Testis (tissue), 2 donors: ENCODE measurements around the gene ATP6V1G2.

Experiments used
- POLR2A ChIP-seq: fragments of 450-650 bp; IDR thresholded peaks from one replicate; pipeline ENCODE4 v1.6.1; 2017; ENCODE audit warnings: antibody characterized with exemption, mild to moderate bottlenecking, moderate library complexity
- TF ChIP-seq, protein P1 (sequence below), 3 experiments: fragments of 450-650 bp in 2 of 3; fragments of 200-600 bp in 1 of 3; sonication (generic) in 1 of 3; IDR thresholded peaks; one replicate each; pipeline ENCODE4 v1.5.1; 2016 to 2019; ENCODE audit warnings: antibody characterized with exemption in 3 of 3, mild to moderate bottlenecking in 2 of 3, moderate library complexity in 1 of 3

DNA sequence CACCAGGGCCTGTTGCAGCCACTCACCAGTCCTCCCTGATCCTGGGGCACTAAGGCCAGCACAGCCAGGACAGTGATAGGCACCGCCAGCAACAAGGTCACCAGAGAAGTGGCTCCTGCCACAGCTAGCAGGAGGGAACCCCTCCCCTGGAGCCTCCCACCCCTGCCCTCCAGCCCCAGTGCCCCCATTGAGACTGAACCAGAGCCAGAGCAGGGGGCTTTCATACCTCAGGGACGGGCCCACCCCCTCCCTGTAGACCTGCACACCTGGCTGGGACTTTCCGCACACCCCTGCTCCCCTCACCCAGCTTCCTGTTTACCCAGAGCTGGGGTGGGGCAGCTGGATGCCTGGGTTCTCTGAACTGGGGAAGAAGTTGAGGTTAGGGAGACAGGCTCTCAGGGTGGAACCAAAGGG is 35.8 kb upstream of the ATP6V1G2 start, which contains the start of gene LTB:
- TF ChIP-seq, protein P1, sequence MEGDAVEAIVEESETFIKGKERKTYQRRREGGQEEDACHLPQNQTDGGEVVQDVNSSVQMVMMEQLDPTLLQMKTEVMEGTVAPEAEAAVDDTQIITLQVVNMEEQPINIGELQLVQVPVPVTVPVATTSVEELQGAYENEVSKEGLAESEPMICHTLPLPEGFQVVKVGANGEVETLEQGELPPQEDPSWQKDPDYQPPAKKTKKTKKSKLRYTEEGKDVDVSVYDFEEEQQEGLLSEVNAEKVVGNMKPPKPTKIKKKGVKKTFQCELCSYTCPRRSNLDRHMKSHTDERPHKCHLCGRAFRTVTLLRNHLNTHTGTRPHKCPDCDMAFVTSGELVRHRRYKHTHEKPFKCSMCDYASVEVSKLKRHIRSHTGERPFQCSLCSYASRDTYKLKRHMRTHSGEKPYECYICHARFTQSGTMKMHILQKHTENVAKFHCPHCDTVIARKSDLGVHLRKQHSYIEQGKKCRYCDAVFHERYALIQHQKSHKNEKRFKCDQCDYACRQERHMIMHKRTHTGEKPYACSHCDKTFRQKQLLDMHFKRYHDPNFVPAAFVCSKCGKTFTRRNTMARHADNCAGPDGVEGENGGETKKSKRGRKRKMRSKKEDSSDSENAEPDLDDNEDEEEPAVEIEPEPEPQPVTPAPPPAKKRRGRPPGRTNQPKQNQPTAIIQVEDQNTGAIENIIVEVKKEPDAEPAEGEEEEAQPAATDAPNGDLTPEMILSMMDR (IDR thresholded peaks at IDR 0.05) = no peak
- no peak for TF ChIP-seq POLR2A
